Fibroblast of mammary gland (primary cell): ENCODE results near the gene GOLGA6A.
A peak's percentile ranks its signal among the peaks of the same experiment; 100 is the strongest.

Experiments
- DNase-seq: peaks from one replicate; pipeline ENCODE4 v3.0.0-alpha.2; 2010; ENCODE audit warnings: low read depth
- H3K4me3 ChIP-seq: 2 replicates; pipeline ENCODE4 v1.5.1; 2011; ENCODE audit warnings: low read depth, mild to moderate bottlenecking, low read length, moderate library complexity; ENCODE audit not compliant: control insufficient read depth
- CTCF ChIP-seq: conservative IDR thresholded peaks from 2 replicates; pipeline ENCODE4 v1.5.1; 2011; ENCODE audit warnings: low read depth, low read length, inconsistent platforms; ENCODE audit not compliant: control insufficient read depth, insufficient read depth

Gene GOLGA6A

GRCh38 chr15:74127954-74128784 lies 45.8 kb upstream of the GOLGA6A start:
- TF ChIP-seq CTCF, result no peak
- H3K4me3 ChIP-seq, result peak overlapping the region; percentile 13
- no peak for DNase-seq

- peak overlapping the region; percentile 13 for H3K4me3 ChIP-seq
- TF ChIP-seq CTCF, result peak; percentile 85
- peak; percentile 76 for DNase-seq
Measured at GRCh38 chr15:74127255-74127953, 45.1 kb upstream of the GOLGA6A start.

- DNase-seq, result no peak
- no peak for TF ChIP-seq CTCF
- no peak overlapping the region for H3K4me3 ChIP-seq
Measured at GRCh38 chr15:74124759-74125158, 42.4 kb upstream of the GOLGA6A start.

GRCh38 chr15:74124196-74124595 lies 41.8 kb upstream of the GOLGA6A start:
- no peak for DNase-seq
- no peak for TF ChIP-seq CTCF

GRCh38 chr15:74123658-74124057 lies 41.3 kb upstream of the GOLGA6A start:
- H3K4me3 ChIP-seq, result no peak overlapping the region
- no peak for DNase-seq
- no peak for TF ChIP-seq CTCF

More at GRCh38 chr15:74124196-74124595, 41.8 kb upstream of the GOLGA6A start:
- H3K4me3 ChIP-seq, result no peak overlapping the region

- no peak overlapping the region for H3K4me3 ChIP-seq
- no peak for TF ChIP-seq CTCF
- no peak for DNase-seq
Measured at GRCh38 chr15:74123131-74123429, 40.7 kb upstream of the GOLGA6A start.
